Measurements from ENCODE around the gene DCBLD1.

Gene DCBLD1

GRCh38 chr6:117521791-117522502 lies 39.5 kb downstream of the DCBLD1 start:
- no peak for TF ChIP-seq CTCF (IDR thresholded peaks at IDR 0.05)
- Histone ChIP-seq H3K36me3 (peaks cover 0 to 7% (median 0%) of the 10 kb centered on the region in 3 donors), H3K27me3 (no peaks in the 10 kb centered on the region), H3K27ac (no peak overlapping the region), H3K4me1 (no peaks in the 10 kb centered on the region), H3K4me3 (no peak overlapping the region), H3K9me3 (no peaks in the 10 kb centered on the region)
- intact Hi-C loops (cut with DNase I; ENCODE audit: low total_unique reads), result no loop called here
- no peak for DNase-seq

DNA sequence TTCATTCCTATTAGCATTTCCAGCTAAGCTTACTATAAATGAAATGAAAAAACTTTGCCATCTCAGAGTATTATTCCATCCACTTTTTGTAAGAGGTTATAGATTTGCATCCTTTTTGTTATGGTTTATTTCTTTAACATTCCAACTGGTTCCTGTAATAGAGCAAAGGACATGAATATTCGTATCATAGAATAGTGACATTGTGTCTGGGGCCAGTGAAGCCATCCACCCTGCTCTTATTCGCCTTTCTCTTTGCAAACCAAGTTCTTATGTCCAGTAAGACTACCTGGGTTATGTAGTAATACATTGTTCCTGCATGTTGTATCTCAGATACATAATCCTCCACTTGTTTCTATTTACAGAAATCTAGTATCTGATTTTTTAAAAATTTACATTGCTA lies 43.1 kb downstream of the DCBLD1 start:
- peaks cover 0 to 2% (median 0%) of the 10 kb centered on the region in 3 donors for H3K36me3 ChIP-seq
- no peak for TF ChIP-seq CTCF (IDR thresholded peaks at IDR 0.05)
- intact Hi-C loops (cut with DNase I; ENCODE audit: low total_unique reads), result no loop called here

DNA sequence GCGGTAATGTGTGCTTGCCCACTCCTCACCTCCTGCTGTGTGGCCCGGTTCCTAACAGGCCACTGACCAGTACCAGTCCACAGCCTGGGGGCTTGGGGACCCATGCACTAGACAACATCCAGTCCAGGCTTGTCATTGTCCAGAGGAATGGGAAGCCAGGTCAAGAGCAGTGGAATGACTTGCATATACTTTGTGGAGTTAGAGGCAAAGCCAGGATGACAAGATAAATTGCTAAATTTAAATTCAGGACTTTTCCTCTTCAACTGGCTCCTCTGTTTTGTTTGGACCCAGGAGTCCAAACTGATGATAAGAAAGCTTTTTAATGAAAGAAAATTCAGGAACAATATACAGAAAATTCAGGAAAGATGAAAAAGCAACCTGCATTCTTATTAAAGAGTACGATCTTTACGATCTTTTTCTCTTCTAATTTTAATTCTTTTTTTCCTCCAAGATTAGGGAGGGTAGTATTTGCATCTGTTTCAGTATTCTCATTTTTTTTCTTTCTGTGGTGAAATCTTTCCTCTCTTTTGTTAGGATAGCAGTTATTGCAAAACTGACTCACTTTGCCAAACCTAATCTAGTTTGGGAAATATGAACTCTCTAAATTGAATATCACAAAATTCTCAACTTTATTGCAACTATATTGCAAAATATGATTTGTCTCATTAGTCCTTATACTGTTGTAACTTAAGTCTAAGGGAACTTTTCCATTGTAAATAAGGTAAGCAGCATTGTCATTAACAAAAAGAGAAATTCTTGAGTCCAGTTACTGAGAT lies 48.2 kb downstream of the DCBLD1 start:
- DNase-seq, result no peak
- intact Hi-C loops (cut with DNase I; ENCODE audit: low total_unique reads), result no loop called here
- H3K4me3 ChIP-seq, result no peak overlapping the region
- no peak for TF ChIP-seq CTCF (IDR thresholded peaks at IDR 0.05)
- no peaks in the 10 kb centered on the region for H3K27me3 ChIP-seq
- H3K36me3 ChIP-seq, result no peaks in the 10 kb centered on the region
- H3K9me3 ChIP-seq, result no peaks in the 10 kb centered on the region
- no peaks in the 10 kb centered on the region for H3K4me1 ChIP-seq
- H3K27ac ChIP-seq, result no peak overlapping the region

More for the DNA sequence above, 43.1 kb downstream of the DCBLD1 start:
- Histone ChIP-seq H3K27me3 (no peaks in the 10 kb centered on the region), H3K27ac (no peak overlapping the region), H3K4me3 (no peak overlapping the region), H3K9me3 (no peaks in the 10 kb centered on the region), H3K4me1 (no peaks in the 10 kb centered on the region)
- DNase-seq, result no peak

DNA sequence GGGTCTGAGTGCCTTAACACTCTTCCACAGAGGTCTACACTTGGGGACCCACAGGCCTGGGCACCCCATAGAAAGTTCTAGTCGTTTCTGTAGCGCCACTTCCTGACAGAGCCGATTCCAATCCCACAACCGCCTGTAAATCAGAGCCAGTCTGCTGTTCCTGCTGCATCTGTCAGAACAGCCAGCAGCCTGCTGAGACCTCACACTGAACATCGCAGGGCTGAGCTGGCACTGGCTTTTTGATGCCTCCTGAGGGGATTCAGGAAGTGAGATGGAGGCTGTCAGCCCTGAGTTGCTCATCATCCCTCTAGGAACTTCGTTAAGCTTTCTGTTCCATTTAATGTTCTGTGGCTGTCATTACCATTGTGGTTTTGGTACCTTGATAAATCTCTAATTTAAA lies 48.9 kb downstream of the DCBLD1 start:
- intact Hi-C loops (cut with DNase I; ENCODE audit: low total_unique reads), result no loop called here
- DNase-seq, result peak in 1 of 2 donors; percentile 33
- no peak overlapping the region for H3K27ac ChIP-seq

More for the DNA sequence above, 48.9 kb downstream of the DCBLD1 start:
- no peaks in the 10 kb centered on the region for H3K9me3 ChIP-seq
- H3K4me1 ChIP-seq, result no peaks in the 10 kb centered on the region
- no peak for TF ChIP-seq CTCF (IDR thresholded peaks at IDR 0.05)
- H3K27me3 ChIP-seq, result no peaks in the 10 kb centered on the region
- H3K4me3 ChIP-seq, result no peak overlapping the region
- no peaks in the 10 kb centered on the region for H3K36me3 ChIP-seq
